Measurements from ENCODE around the gene RNF208. TPM values are rescaled to one million over a fixed set of nuclear protein-coding genes. Genes with fewer than 3 reads are reported as not detected.

Gene RNF208
- total RNA-seq, 4 donors from 2014 or later, result 2.8 to 7.5 (median 5.2) TPM

- Histone ChIP-seq H3K4me3 (no peak overlapping the region), H3K27me3 (no peaks in the 10 kb centered on the region), H3K9me3 (no peaks in the 10 kb centered on the region), H3K27ac (no peak overlapping the region), H3K36me3 (peaks cover 10% of the 10 kb centered on the region), H3K4me1 (peaks cover 27% of the 10 kb centered on the region)
- DNase-seq (ENCODE audit: low spot score in 2 of 2), result no peak
- 100% methylated on average over 3 of the region's 30 CpGs for WGBS
- TF ChIP-seq POLR2A (IDR thresholded peaks at IDR 0.05) (no peak), POLR2AphosphoS5 (IDR thresholded peaks at IDR 0.05) (no peak), CTCF (IDR thresholded peaks at IDR 0.05) (no peak), EP300 (IDR thresholded peaks at IDR 0.05) (no peak)
These were observed 5.7 kb downstream of the RNF208 start for GRCh38 chr9:137216188-137216965.

- H3K36me3 ChIP-seq, result peaks cover 10% of the 10 kb centered on the region
- peaks cover 27% of the 10 kb centered on the region for H3K4me1 ChIP-seq
- no peaks in the 10 kb centered on the region for H3K27me3 ChIP-seq
- H3K4me3 ChIP-seq, result no peak overlapping the region
- 91% methylated on average over 8 of the region's 22 CpGs for WGBS
- TF ChIP-seq POLR2A (IDR thresholded peaks at IDR 0.05), result no peak
- no peaks in the 10 kb centered on the region for H3K9me3 ChIP-seq
- no peak for DNase-seq (ENCODE audit: low spot score in 2 of 2)
- no peak overlapping the region for H3K27ac ChIP-seq
These were observed 6.6 kb downstream of the RNF208 start for GRCh38 chr9:137215196-137215986.

- DNase-seq (ENCODE audit: low spot score in 2 of 2), result no peak
- TF ChIP-seq CTCF (IDR thresholded peaks at IDR 0.05), result no peak
- no peak for TF ChIP-seq POLR2A (IDR thresholded peaks at IDR 0.05)
- TF ChIP-seq POLR2AphosphoS5 (IDR thresholded peaks at IDR 0.05), result no peak
- no peak for TF ChIP-seq EP300 (IDR thresholded peaks at IDR 0.05)
- Histone ChIP-seq H3K36me3 (peaks cover 10% of the 10 kb centered on the region), H3K27ac (no peak overlapping the region), H3K9me3 (no peaks in the 10 kb centered on the region), H3K4me1 (peaks cover 27% of the 10 kb centered on the region), H3K27me3 (no peaks in the 10 kb centered on the region), H3K4me3 (no peak overlapping the region)
- 94% methylated on average over 19 of the region's 19 CpGs for WGBS
These were observed 7.4 kb downstream of the RNF208 start for GRCh38 chr9:137214620-137215019.

- no peak for DNase-seq (ENCODE audit: low spot score in 2 of 2)
- no peak overlapping the region for H3K27ac ChIP-seq
- peaks cover 18% of the 10 kb centered on the region for H3K36me3 ChIP-seq
- H3K4me1 ChIP-seq, result peaks cover 20% of the 10 kb centered on the region
- TF ChIP-seq CTCF (IDR thresholded peaks at IDR 0.05) (no peak), EP300 (IDR thresholded peaks at IDR 0.05) (no peak), POLR2AphosphoS5 (IDR thresholded peaks at IDR 0.05) (no peak), POLR2A (IDR thresholded peaks at IDR 0.05) (no peak)
- H3K4me3 ChIP-seq, result no peak overlapping the region
- no peaks in the 10 kb centered on the region for H3K9me3 ChIP-seq
- H3K27me3 ChIP-seq, result no peaks in the 10 kb centered on the region
- 91% methylated on average over 36 of the region's 49 CpGs for WGBS
These were observed 8.6 kb downstream of the RNF208 start for GRCh38 chr9:137213160-137214060.

- no peak for TF ChIP-seq POLR2A (IDR thresholded peaks at IDR 0.05)
- no peak for TF ChIP-seq EP300 (IDR thresholded peaks at IDR 0.05)
- no peak for TF ChIP-seq POLR2AphosphoS5 (IDR thresholded peaks at IDR 0.05)
- TF ChIP-seq CTCF (IDR thresholded peaks at IDR 0.05), result no peak
- H3K27me3 ChIP-seq, result no peaks in the 10 kb centered on the region
- H3K27ac ChIP-seq, result no peak overlapping the region
- no peaks in the 10 kb centered on the region for H3K9me3 ChIP-seq
- no peak for DNase-seq (ENCODE audit: low spot score in 2 of 2)
- peaks cover 18% of the 10 kb centered on the region for H3K36me3 ChIP-seq
- 86% methylated on average over 14 of the region's 21 CpGs for WGBS
- H3K4me3 ChIP-seq, result no peak overlapping the region
- peaks cover 11% of the 10 kb centered on the region for H3K4me1 ChIP-seq
These were observed 9.5 kb downstream of the RNF208 start for GRCh38 chr9:137212520-137212919.
